HG02798 (cell line): ENCODE measurements around the gene KMO.
A peak's percentile ranks its signal among the peaks of the same experiment; 100 is the strongest.

Experiments used
- ATAC-seq: cut with Tn5 transposase; IDR thresholded peaks from one replicate; pipeline ENCODE4 v1.9.1; 2021; ENCODE audit warnings: mild to moderate bottlenecking; ENCODE audit not compliant: unreplicated experiment, poor library complexity

KMO gene

DNA sequence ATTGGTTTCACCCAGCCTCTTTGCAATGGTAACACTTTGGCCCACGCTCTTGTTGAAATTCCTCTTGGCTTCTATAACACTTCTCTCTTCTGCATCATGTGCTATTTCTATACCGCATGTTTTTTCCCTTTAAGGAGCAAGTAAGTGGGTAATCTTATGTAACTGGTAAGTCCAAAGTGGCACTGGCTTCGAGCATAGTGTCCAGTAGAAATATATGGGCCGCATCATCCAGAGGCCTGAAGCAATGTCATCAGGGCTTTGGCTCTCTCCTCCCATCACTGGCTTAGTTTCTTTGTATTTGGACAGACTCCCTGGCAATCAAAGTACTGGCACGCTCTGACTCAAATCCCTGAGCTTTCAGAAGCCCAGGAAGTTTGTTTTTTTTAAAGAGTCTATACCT is 90.5 kb downstream of the KMO start:
- no peak for ATAC-seq

DNA sequence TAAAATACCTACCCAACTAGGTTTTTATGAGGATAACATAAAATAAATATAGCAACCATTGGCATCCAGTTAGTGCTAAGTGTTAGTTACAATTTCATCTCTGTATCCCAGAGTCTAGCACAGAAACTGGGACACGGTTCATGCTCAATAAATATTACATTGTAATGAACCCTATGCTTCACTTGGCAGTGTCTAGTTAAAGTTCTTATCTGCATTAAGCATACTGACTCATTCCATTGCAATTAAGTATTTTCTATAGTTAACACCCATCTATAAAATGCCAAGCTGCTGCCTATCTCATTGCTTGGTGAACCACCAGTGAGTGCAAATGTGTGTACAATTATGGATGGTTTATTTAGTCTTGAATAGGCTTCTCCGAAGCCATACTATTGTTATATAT is 92.8 kb downstream of the KMO start:
- ATAC-seq, result no peak

DNA sequence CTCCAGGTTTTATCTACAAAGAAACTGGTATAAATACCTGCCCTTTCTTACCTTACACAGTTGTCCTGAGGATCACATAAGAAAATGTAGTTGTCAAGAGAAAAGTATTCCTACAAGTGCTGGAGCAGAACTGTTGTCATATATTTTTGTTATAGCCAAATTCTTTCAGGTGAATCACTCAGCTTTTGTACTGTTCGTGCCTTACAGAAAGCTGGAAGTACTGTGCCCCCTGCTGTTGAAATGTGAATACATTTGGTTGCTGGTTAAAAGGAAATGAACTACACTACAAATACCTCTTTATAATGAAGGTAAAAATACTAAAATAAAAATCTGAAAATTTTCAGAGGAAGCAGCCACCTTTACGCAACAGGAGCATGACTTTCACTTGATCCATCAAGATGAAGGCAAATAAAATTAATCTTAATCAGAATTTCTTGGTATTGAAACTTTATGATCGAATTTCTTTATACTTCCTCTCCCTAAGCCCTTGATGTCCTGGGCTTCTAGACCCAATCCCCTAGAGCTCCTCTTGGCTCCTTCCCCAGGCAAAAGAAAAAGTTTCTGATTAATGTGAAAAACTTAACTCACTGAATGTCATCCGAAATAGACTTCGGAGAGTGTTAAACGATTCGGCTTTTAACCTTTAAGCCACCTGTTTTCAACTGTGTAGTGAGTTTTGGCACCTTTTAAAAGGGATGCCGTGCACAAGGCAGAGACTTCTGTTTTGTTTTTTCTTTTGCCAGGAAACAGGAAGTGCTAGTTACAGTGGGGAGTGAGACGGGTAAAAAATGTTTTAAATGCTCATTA is 95.5 kb downstream of the KMO start:
- ATAC-seq, result peak; percentile 81

DNA sequence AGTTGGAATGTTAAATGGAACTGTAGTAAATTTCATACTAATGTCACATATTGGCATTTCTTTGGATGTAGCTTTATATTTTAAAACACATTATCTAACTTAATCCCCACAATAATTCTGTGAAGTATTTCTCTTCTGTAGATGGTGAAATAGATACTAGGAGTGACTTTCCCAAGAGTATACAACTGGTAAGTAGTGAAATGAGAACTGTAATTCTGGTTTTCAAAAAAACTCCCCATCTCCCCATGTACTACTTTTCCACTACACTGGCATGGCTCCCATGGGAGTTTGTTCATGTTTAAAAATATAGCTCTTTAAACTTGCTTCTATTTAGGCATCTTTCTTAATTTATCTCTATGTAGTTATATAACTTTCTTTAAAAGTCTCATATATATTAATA is 97.8 kb downstream of the KMO start:
- no peak for ATAC-seq

DNA sequence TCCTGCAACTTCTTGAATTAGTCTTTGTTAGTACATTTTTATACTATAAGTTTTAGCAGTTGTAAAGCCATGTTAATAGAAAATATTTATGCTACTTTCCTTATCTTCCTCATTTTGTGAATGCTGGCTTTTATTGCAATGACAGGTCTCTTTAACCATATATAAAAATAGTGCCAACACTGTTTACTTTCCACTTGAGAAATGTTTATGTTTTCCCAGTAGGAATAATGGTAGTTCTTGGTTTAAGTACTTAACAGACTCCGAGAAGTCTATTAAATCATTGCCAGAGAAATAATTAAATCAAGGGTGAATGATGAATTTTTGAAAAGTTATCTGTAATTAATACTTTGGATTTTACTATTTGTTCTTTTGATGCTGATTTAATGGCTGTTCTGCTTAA is 98.3 kb downstream of the KMO start:
- no peak for ATAC-seq

DNA sequence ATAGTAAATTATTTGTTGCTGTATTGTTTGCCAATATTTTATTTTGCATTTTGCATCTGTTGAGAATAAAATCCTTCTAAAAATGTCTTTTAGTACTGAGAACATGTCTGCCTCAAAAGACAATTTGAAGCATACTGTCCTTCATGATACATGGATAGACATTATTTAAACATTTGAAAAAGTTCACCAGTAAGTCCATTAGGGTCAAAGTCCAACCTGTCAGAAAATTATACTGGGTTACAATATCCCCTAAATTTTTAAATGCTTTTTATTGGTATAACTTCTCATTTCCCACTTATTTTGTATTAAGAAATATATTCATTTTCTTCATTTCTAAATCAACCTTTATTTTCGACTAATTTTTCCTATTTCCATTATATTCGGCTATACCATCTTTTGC is 98.7 kb downstream of the KMO start:
- no peak for ATAC-seq

DNA sequence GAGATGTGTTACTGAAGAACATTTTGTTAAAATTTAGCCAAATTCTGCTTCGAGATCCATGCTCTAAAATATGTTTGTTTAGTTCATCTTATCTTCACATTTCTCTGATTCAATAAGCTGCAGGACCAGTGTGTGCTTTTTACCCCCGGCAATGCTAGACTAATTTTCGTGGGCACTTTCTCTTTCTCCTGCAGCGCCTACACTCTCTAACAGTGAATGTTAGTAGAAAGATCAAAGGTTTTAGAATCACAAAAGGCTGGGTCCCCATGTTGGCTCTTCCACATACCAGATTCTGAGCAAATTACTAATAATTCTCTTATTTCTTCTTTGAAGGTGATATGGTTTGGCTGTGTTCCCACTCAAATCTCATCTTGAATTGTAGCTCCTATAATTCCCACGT is 99.5 kb downstream of the KMO start:
- ATAC-seq, result no peak

DNA sequence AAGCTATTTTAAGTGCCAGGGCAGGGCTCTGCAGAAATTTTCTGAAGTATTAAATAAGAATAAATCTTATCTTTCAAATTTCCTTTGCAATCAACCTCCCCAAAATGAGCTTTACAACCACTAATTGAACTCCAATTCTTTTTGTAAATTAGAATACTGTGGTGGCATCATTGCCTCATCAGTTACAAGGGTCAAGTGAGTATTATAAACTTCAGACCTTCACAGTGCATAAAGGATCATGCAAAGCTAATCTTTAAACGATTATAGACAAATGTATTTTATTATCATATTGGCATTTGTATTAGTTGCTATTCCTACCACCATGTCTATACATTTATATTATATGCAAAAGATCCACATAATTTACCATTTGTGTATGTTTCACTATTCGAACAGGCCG is 100.8 kb downstream of the KMO start:
- ATAC-seq, result no peak

DNA sequence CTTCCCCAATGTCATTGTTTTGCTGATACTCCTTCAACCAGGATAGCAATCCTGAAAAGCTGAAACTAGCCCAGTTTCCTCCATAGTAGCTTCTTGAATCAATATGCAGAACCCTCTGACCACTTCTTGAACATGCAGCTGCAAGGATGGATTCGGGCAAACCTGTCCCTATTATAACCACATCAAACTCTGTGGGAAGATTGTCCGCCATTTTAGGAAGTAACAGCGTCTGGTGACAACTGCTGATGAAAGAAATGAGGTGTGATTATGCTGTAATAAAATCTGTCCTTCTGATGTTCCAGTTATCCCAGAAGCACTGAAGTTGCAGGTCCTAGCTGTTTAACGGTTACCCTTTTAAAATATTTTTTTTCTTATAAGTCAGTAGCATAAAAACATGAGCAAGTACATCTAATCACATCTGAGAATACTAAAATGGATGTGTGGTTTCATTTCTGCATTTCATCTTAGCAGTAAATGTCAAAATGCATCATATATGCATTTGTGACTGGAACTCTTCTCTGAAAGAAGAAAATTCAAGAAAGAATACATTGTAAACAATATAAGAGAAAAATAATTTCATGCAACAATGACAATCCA is 103.5 kb downstream of the KMO start:
- no peak for ATAC-seq

DNA sequence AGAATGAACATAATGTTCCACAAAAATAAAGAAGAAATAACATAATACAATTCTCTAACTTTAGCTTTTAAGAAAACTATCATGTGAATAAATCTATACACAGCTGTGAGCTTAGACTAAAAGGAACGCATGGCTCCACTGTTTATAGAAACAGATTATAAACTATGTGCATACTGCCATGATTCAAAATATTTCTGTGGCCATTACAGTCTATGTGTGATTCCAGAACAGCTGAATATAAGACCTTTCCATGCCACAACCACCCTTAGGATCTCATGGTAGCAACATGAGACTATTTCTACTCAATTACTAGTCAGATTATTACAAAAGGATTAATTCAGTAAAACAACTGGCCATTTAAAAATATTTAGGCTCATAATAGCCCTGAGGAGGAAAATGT is 104.1 kb downstream of the KMO start:
- no peak for ATAC-seq

DNA sequence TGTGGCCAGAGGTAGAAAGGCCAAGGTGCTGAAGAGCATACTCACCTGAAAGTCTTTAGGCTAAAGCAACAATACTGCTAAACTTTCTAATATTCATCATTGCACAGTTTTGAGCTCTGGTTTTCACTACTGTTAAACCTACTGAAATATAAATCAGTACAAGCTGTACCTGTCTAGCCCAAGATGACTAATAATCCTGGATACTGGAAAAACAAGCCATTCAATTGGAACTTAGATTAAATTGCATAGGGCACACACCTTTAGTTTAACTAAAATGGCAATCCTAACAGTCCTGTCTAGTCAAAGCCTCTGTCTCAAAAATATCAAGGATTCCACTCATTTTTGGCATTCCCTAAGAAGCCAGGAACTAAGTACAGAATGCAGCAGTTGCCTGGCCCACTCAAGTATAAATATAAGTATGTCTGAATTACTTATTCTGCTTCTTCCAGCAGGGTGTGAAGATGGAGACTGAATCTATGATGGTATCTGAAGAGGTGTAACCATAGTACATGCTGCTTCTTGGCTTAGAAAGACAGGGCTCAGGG is 104.9 kb downstream of the KMO start:
- no peak for ATAC-seq

DNA sequence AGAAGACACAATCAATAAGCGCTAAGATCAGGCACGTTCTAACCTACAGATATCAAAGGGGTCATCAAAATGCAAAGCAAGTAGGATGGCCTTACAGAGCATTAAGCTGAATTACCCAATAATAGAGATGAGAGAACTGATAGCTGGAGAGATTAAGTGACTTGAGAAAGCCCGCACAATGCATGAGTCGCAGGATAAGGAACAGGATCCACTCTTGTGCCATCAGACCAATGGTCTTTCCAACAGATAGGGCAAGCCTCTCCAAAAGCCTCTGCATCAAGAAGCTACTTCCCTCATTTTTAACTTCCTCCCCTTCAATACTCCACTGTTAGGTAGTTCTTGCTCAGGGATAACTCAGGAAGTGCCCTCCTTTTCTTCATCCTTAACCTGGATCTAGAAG is 105.4 kb downstream of the KMO start:
- ATAC-seq, result no peak

DNA sequence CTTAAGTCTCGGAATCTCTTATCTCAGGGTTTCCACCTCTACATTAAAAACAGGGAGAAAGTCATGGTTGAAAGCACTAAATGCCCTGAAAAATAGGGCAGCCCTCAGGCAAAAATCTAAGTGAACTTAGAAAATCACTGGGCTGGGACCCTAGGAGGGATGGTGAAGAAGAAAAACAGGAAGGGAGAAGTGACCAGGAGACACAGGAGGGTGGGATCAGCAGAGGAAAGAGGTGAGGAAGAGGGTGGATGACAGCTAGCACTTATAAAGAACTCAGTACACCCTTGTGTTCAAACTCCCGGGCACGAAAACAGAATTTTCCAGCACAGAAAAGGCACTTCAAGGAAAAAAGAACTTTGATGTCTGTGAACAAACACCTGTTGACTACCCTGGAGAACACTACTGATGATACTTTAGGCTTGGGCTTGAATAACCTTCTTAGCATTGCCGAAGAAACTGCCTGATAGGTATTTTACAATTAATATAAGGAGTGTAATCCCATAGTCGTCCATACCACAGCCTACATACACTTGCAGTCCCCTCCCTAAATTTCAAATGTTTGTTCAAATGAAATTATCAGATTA is 106.0 kb downstream of the KMO start:
- no peak for ATAC-seq

DNA sequence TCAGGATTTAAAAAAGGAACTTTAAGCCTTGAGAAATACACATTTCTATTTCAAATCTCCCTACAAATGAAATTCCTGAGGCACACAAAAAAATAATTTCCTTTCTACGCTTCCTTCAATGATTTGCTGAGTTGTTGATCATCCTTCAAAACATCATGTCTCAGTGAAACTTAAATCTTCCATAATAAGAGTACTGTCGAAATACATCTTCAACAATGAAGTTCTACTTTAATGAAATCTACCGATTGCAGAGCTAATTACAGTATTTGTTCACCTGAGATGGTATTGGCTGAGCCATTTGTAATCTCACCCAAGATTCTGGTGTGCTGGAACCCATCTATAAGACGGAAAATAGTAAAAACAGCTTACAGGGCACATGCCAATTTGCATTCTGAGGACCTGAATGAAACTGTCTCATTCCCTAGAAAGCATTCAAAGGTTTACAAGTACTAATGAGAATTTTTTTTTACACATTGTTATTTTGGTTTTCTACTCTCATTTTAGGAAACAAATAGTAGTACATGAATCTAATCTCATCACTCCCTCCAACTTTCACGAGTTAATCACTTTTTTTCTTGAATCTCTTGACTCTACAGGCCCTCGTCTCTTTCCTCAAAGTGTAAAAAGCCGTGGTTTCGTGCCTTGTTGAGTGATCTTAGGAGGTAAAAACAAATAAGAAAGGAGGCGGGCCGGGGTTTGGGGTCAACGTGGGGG is 106.9 kb downstream of the KMO start:
- ATAC-seq, result no peak

DNA sequence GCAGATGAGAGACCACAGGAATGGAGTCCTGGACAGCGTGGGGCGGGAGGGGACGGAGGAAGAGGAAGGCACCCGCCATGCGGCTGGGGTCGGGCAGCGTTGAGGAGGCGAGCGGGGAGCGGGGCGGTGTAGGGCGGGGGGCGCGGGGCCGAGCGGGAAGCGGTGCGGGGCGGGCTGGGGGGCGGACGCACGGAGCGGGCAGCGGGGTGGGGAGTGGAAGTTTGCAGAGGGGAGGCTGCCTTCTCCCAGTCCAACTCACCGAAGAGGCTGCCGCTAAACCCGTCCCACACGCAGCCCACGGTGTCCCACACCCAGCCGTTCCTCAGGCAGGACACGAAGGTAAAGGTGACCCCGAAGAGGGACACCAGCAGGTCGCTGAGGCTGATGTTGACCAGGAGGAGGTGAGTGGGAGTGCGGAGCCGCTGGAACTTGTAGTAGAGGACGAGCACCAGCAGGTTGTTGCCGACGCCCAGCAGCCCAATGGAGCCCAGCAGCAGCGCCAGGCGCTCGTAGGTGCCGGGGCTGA is 107.5 kb downstream of the KMO start:
- ATAC-seq, result peak; percentile 55

DNA sequence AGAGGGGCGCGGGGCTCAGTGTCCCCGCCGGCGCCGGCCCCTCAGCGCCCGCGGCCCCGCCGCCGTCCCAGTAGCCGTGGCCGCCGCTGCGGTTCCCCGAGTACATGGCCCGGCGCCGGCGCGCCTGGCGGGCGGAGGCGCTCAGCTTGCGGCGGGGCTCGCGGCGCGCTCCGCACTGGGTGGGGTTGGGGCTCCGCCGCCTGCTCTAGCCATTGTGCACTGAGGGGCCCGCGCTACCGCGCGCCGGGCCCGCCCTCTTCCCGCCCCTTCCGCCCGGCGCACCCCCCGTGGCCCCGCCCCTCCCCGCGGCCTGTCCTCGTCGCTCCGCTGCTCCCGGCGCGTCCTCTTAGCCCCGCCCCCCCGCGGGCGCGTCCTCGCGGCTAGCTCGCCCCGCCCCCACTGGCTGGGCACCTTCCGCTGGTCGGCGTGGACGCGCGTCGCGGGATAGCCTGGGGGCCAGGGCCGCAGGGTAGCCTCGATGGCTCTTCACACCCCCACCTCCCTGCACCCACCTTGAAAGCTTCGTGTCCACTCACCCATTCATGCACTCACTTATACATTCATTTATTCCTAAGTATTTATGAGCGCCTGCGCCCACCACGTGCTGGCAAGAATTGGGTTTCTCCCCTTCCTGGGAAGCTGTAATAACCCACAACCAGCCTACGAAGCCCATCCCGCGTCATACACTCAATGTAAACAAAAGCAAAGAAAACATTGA is 108.1 kb downstream of the KMO start, which contains the start of the genes CHML and OPN3:
Gene CHML, minus strand, starts transcription at position 221 of the 718 bp plus-strand sequence. CDS start 4,603 bp downstream, outside the sequence.
Gene OPN3, minus strand, starts transcription at position 221 of the 718 bp plus-strand sequence. Its CDS starts 115 bp downstream, at position 106.
- peak; percentile 93 for ATAC-seq

DNA sequence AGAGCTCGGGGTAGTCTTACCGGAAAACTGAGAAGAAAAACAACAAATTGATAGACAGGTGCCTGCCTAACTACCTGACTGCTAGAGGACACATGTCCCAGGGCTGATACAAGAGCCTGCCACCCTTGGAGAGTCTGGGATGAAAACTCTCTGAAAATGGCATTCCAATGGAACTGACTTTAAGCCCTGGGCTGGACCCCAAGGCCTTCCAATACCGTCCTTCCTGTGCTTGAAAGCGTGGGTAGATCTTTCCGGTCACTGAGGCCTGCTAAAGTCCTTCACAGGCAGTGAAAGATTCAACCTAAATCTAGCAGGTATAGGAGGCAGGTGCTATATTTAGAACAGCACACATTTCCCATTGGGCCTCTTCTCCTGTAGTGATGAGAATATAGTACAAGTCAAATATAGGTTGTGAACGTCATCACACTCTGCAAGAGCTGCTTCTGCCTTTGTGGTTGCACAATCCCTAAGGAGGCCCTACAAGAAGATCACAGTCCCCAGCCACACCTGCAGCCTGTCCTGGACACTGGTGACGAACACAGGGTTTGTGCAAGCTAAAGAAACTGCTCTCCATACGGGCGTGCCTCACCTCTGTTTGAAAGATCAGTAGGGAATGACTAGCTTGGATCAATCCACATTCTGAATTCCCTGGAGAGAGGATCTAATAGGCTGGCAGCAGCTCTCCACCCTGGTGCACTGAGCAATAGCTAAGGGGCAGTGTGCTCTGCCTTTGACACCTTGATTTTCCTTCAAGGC is 108.9 kb downstream of the KMO start:
- no peak for ATAC-seq

DNA sequence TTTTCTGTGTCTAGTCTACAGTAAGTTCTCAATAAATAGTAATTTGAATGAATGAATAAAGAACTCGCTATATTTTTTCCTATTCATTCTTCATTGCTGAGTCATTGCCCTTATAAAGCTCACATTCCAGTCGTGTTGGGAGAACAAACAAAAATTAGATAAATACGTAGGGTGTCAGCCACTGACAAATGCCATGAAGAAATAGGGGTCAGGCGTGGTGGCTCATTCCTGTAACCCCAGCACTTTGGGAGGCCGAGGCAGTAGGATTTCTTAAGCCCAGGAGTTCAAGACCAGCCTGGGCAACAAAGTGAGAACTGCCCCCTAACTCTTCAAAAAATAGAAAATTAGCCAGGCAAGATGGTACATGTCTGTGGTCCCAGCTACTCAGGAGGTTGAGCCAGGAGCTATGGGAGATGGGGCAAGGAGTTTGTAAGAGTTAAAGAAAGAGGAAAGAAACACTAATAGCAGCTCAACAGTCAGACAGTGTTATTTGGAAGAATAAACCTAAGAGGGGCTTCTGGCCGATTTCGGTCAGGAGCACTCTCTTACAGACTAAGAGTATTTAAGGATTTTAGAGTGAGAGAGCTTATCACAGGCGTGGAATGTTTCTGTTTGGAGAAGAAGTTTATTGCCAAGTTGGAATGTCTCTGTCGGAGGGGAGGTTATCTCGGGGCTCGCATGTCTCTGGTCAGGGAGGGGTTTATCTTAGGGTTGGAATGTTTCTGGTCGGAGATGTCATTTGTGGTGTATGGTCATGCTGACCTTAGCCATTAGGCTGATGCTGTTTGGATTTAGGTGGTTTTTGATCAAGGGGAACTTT is 109.8 kb downstream of the KMO start:
- no peak for ATAC-seq
